Stimulated activated naive B cell treated with anti-CD40 and anti-IgM and Interleukin-4, amounts not matched to agents 10 μg/mL and 1 μg/mL and 100 μg/mL, for 72 hours (primary cell): ENCODE measurements around the gene EPYC.
"Not testable (repeated sequence)": the region's sequence is repeated elsewhere in the genome, so short reads cannot be mapped to it uniquely, and the experiment has no call there.

Experiments
- ATAC-seq, 2 donors: fragments of 150-1000 bp; cut with Tn5 transposase; replicated peaks; 2 replicates each; pipeline ENCODE4 v1.10.0; 2021; ENCODE audit warnings: moderate library complexity in 1 of 2
- DNase-seq: peaks from one replicate; pipeline ENCODE4 v3.0.0; 2021
- H3K27ac Mint-ChIP-seq: one replicate; pipeline ENCODE4 v1.8.0; 2022; ENCODE audit warnings: mild to moderate bottlenecking, mixed read lengths
- H3K27me3 Mint-ChIP-seq, 2 donors: one replicate each; pipeline ENCODE4 v1.8.0; 2022; ENCODE audit warnings: mixed read lengths in 2 of 2
- H3K36me3 Mint-ChIP-seq, 2 donors: one replicate each; pipeline ENCODE4 v1.8.0; 2022; ENCODE audit warnings: mixed read lengths in 2 of 2, mild to moderate bottlenecking in 1 of 2
- H3K4me1 Mint-ChIP-seq, 2 donors: one replicate each; pipeline ENCODE4 v1.8.0; 2022; ENCODE audit warnings: mixed read lengths in 2 of 2, mild to moderate bottlenecking in 1 of 2
- H3K4me3 Mint-ChIP-seq, 2 donors: one replicate each; pipeline ENCODE4 v1.8.0; 2022; ENCODE audit warnings: mild to moderate bottlenecking in 2 of 2, mixed read lengths in 2 of 2, moderate library complexity in 1 of 2
- H3K9me3 Mint-ChIP-seq, 2 donors: one replicate each; pipeline ENCODE4 v1.8.0; 2022; ENCODE audit warnings: mixed read lengths in 2 of 2, mild to moderate bottlenecking in 1 of 2

Gene EPYC

GRCh38 chr12:91007531-91008290 is 2.9 kb upstream of the EPYC start:
- no peak overlapping the region for H3K27ac Mint-ChIP-seq
- peaks cover 4 to 5% of the 10 kb centered on the region in 2 donors for H3K27me3 Mint-ChIP-seq
- ATAC-seq: peak; percentile 45 to 58
- peaks cover 0 to 2% of the 10 kb centered on the region in 2 donors for H3K9me3 Mint-ChIP-seq
- H3K4me1 Mint-ChIP-seq: peaks cover 1 to 13% of the 10 kb centered on the region in 2 donors
- H3K36me3 Mint-ChIP-seq: no peaks in the 10 kb centered on the region
- no peak overlapping the region for H3K4me3 Mint-ChIP-seq
- no peak for DNase-seq

GRCh38 chr12:91003737-91004136 is 1.0 kb downstream of the EPYC start:
- Mint-ChIP-seq H3K27me3 (no peaks in the 10 kb centered on the region), H3K36me3 (no peaks in the 10 kb centered on the region), H3K4me3 (no peak overlapping the region), H3K27ac (no peak overlapping the region), H3K4me1 (peaks cover 1 to 13% of the 10 kb centered on the region in 2 donors), H3K9me3 (no peaks in the 10 kb centered on the region)
- ATAC-seq (no peak), DNase-seq (no peak)

- no peaks in the 10 kb centered on the region for H3K27me3 Mint-ChIP-seq
- H3K36me3 Mint-ChIP-seq: no peaks in the 10 kb centered on the region
- DNase-seq (no peak), ATAC-seq (no peak)
- H3K27ac Mint-ChIP-seq: no peak overlapping the region
- no peaks in the 10 kb centered on the region for H3K4me1 Mint-ChIP-seq
- H3K4me3 Mint-ChIP-seq: no peak overlapping the region
- no peaks in the 10 kb centered on the region for H3K9me3 Mint-ChIP-seq
Observed at GRCh38 chr12:91001306-91001705, 3.5 kb downstream of the EPYC start.

- Mint-ChIP-seq H3K9me3 (no peaks in the 10 kb centered on the region), H3K27ac (no peak overlapping the region), H3K27me3 (no peaks in the 10 kb centered on the region), H3K4me3 (no peak overlapping the region), H3K4me1 (no peaks in the 10 kb centered on the region), H3K36me3 (no peaks in the 10 kb centered on the region)
- no peak for DNase-seq
- ATAC-seq: no peak
Observed at GRCh38 chr12:90999966-91000365, 4.8 kb downstream of the EPYC start.

- H3K4me1 Mint-ChIP-seq: no peaks in the 10 kb centered on the region
- no peak for ATAC-seq
- H3K36me3 Mint-ChIP-seq: no peaks in the 10 kb centered on the region
- H3K9me3 Mint-ChIP-seq: no peaks in the 10 kb centered on the region
- no peaks in the 10 kb centered on the region for H3K27me3 Mint-ChIP-seq
- H3K4me3 Mint-ChIP-seq: no peak overlapping the region
- no peak for DNase-seq
- no peak overlapping the region for H3K27ac Mint-ChIP-seq
Observed at GRCh38 chr12:90999527-90999926, 5.2 kb downstream of the EPYC start.

- Mint-ChIP-seq H3K4me3 (no peak overlapping the region), H3K4me1 (no peaks in the 10 kb centered on the region)
- no peak for DNase-seq
Observed at GRCh38 chr12:90995010-90995409, 9.8 kb downstream of the EPYC start.

GRCh38 chr12:90991952-90992465 is 12.8 kb downstream of the EPYC start:
- Mint-ChIP-seq H3K36me3 (no peaks in the 10 kb centered on the region), H3K4me3 (no peak overlapping the region), H3K9me3 (peaks cover 0 to 2% of the 10 kb centered on the region in 2 donors), H3K4me1 (no peaks in the 10 kb centered on the region), H3K27ac (no peak overlapping the region), H3K27me3 (no peaks in the 10 kb centered on the region)
- ATAC-seq (no peak), DNase-seq (no peak)

More at GRCh38 chr12:90995010-90995409, 9.8 kb downstream of the EPYC start:
- Mint-ChIP-seq H3K36me3 (no peaks in the 10 kb centered on the region), H3K27me3 (no peaks in the 10 kb centered on the region), H3K27ac (no peak overlapping the region), H3K9me3 (no peaks in the 10 kb centered on the region)
- no peak for ATAC-seq

- H3K27ac Mint-ChIP-seq: no peak overlapping the region
- H3K27me3 Mint-ChIP-seq: no peaks in the 10 kb centered on the region
- ATAC-seq (no peak), DNase-seq (no peak)
- no peaks in the 10 kb centered on the region for H3K4me1 Mint-ChIP-seq
- H3K9me3 Mint-ChIP-seq: peaks cover 0 to 3% of the 10 kb centered on the region in 2 donors
- no peak overlapping the region for H3K4me3 Mint-ChIP-seq
- H3K36me3 Mint-ChIP-seq: no peaks in the 10 kb centered on the region
Observed at GRCh38 chr12:90990611-90991010, 14.2 kb downstream of the EPYC start.

- H3K27ac Mint-ChIP-seq: no peak overlapping the region
- no peaks in the 10 kb centered on the region for H3K36me3 Mint-ChIP-seq
- DNase-seq: no peak
- ATAC-seq: no peak
- peaks cover 0 to 3% of the 10 kb centered on the region in 2 donors for H3K9me3 Mint-ChIP-seq
- H3K27me3 Mint-ChIP-seq: no peaks in the 10 kb centered on the region
- H3K4me1 Mint-ChIP-seq: no peaks in the 10 kb centered on the region
- no peak overlapping the region for H3K4me3 Mint-ChIP-seq
Observed at GRCh38 chr12:90989686-90990111, 15.1 kb downstream of the EPYC start.

- no peak overlapping the region for H3K27ac Mint-ChIP-seq
- no peaks in the 10 kb centered on the region for H3K27me3 Mint-ChIP-seq
- H3K9me3 Mint-ChIP-seq: peaks cover 0 to 3% of the 10 kb centered on the region in 2 donors
- peak in 1 of 2 donors; percentile 39 for ATAC-seq
- no peak overlapping the region for H3K4me3 Mint-ChIP-seq
- H3K36me3 Mint-ChIP-seq: no peaks in the 10 kb centered on the region
- no peaks in the 10 kb centered on the region for H3K4me1 Mint-ChIP-seq
- DNase-seq: no peak
Observed at GRCh38 chr12:90987520-90987919, 17.3 kb downstream of the EPYC start.

- no peak overlapping the region for H3K27ac Mint-ChIP-seq
- no peaks in the 10 kb centered on the region for H3K4me1 Mint-ChIP-seq
- H3K27me3 Mint-ChIP-seq: no peaks in the 10 kb centered on the region
- H3K4me3 Mint-ChIP-seq: no peak overlapping the region
- no peaks in the 10 kb centered on the region for H3K36me3 Mint-ChIP-seq
- H3K9me3 Mint-ChIP-seq: peaks cover 0 to 3% of the 10 kb centered on the region in 2 donors
- DNase-seq: no peak
- no peak for ATAC-seq
Observed at GRCh38 chr12:90987101-90987500, 17.7 kb downstream of the EPYC start.

GRCh38 chr12:90985331-90985730 is 19.4 kb downstream of the EPYC start:
- H3K27ac Mint-ChIP-seq, H3K27me3 Mint-ChIP-seq, ATAC-seq, DNase-seq, H3K9me3 Mint-ChIP-seq, H3K4me1 Mint-ChIP-seq, H3K4me3 Mint-ChIP-seq, H3K36me3 Mint-ChIP-seq: not testable (repeated sequence)

- Mint-ChIP-seq H3K4me3 (no peak overlapping the region), H3K27ac (no peak overlapping the region), H3K27me3 (no peaks in the 10 kb centered on the region), H3K9me3 (peaks cover 0 to 3% of the 10 kb centered on the region in 2 donors), H3K4me1 (no peaks in the 10 kb centered on the region), H3K36me3 (no peaks in the 10 kb centered on the region)
- no peak for ATAC-seq
- DNase-seq: no peak
Observed at GRCh38 chr12:90984114-90984513, 20.7 kb downstream of the EPYC start.

GRCh38 chr12:90982170-90982569 is 22.6 kb downstream of the EPYC start:
- ATAC-seq (no peak), DNase-seq (no peak)
- no peak overlapping the region for H3K4me3 Mint-ChIP-seq
- H3K4me1 Mint-ChIP-seq: no peaks in the 10 kb centered on the region
- H3K27me3 Mint-ChIP-seq: no peaks in the 10 kb centered on the region
- no peaks in the 10 kb centered on the region for H3K36me3 Mint-ChIP-seq
- H3K27ac Mint-ChIP-seq: no peak overlapping the region
- H3K9me3 Mint-ChIP-seq: peaks cover 0 to 2% of the 10 kb centered on the region in 2 donors

- no peaks in the 10 kb centered on the region for H3K9me3 Mint-ChIP-seq
- no peak overlapping the region for H3K27ac Mint-ChIP-seq
- no peak overlapping the region for H3K4me3 Mint-ChIP-seq
- no peaks in the 10 kb centered on the region for H3K4me1 Mint-ChIP-seq
- DNase-seq (no peak), ATAC-seq (no peak)
- no peaks in the 10 kb centered on the region for H3K36me3 Mint-ChIP-seq
- H3K27me3 Mint-ChIP-seq: no peaks in the 10 kb centered on the region
Observed at GRCh38 chr12:90979951-90980350, 24.8 kb downstream of the EPYC start.
